Epidermal melanocyte (primary cell): ENCODE measurements around the gene STK32C.
"Not testable (repeated sequence)": the region's sequence is repeated elsewhere in the genome, so short reads cannot be mapped to it uniquely, and the experiment has no call there.

Experiments used
- DNase-seq: peaks from one replicate; pipeline ENCODE4 v3.0.0; 2011; ENCODE audit warnings: low spot score; ENCODE audit not compliant: insufficient read length

The STK32C gene

GRCh38 chr10:132267916-132268315 lies 39.8 kb downstream of the STK32C start:
- not testable (repeated sequence) for DNase-seq

- no peak for DNase-seq
These were observed 41.1 kb downstream of the STK32C start for GRCh38 chr10:132266594-132267161.

DNA sequence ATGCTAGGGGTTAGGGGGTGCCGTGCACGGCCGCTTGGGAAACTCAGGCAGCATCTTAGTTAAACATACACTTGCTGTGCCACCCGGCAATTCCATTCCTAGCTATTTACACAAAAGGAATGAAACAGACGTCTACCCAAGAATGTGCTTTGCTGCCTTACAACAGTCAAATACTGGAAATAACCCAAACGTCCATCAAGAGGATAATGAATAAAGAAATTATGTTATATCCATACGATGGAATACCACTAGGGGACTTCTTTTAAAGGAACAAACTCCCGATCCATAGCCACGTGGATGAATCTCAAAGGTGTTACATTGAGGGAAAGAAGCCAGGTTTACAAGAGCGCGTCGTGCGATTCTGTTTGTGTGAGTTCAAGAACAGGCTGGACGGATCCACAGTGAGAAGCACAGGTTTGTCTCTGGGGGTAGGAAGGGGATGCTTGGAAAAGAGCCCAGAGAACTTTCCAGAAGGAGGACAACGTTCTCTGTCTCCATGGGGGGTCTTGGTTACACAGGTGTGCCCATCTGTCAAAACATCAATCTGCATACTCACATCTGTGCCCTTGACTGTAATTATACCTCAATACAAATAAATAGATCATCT lies 41.8 kb downstream of the STK32C start:
- DNase-seq, result no peak

DNA sequence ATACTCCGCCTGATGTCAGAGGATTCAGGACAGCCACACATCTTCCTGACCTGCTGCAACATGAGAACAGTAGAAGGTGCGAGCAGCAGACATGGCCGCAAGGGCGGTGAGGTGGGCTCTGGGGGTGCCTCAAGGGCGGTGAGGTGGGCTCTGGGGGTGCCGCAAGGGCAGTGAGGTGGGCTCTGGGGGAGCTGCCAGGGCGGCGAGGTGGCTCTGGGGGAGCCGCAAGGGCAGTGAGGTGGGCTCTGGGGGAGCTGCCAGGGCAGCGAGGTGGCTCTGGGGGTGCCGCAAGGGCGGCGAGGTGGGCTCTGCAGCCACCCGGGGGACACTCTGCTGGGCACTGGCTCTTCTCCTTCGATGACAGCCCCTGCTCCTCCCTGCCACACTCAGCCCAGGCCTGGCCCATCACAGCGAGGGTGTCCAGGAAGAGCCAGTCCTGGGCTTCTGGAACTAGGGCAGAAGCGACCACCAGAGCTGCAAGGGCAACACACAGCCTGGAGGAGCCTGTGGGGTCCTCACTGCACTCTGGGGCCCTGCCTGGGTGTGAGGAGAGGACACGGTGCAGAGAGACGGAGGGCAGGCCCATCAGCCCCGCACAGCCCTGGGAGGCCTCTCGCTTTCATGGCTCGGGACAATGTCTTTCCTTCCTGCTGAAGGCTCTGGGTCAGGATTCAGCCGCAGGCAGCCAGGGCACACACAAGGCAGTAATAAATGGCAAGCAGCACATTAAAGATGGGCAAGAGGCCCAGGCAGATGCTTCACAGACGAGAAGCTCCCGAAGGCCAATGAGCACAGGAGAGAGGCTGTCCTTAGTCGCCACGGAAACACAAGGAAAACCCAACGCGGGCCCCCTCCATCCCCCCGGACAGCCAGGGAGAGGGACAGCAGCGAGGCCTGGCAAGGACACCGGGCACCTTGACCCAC lies 42.5 kb downstream of the STK32C start:
- DNase-seq, result peak; percentile 70

GRCh38 chr10:132264306-132264950 lies 43.3 kb downstream of the STK32C start:
- no peak for DNase-seq

- DNase-seq, result no peak
These were observed 43.9 kb downstream of the STK32C start for GRCh38 chr10:132263866-132264265.

GRCh38 chr10:132259702-132260482 lies 47.9 kb downstream of the STK32C start:
- no peak for DNase-seq

DNA sequence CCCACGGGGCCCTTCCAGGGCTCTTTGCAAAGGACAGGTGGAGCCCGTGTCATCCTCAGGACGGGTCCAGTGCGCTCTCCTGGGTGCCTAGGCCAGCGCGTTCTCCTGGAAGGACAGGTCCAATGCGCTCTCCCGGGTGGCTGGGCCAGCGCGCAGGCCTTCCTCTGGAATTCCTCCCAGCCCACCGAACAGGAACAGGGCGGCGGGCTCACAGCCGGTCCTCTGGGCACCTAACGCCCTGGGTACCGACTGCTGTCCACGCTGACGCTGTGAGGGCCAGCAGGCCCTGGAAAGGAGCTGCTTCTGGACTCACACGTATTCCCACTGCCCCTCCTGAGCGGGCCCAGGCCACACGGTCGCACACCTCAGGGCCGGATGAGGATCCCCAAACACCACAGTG lies 49.3 kb downstream of the STK32C start:
- DNase-seq, result no peak

GRCh38 chr10:132257907-132258306 lies 49.8 kb downstream of the STK32C start:
- DNase-seq, result no peak

DNA sequence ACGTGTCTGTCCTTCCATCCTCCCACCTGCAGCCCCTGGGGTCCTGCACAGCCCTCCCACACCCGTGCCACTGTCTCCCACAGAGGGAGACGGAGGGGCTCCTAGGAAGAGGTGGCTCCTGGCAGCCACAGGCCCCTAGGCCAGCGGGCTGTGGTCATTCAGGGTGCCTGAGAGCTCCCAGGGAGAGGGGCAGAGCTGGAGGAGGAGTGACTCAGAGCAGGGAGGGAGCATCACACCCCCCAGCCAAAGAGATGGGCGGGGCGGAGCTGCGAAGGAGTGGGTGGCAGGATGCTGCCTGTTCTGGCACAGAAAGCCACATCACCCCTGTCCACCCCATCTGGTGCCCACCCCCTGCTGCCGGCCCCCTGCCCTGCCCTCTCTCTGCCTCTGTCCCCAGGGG lies 50.5 kb downstream of the STK32C start:
- no peak for DNase-seq

GRCh38 chr10:132256866-132257265 lies 50.9 kb downstream of the STK32C start:
- DNase-seq, result no peak

GRCh38 chr10:132255489-132256344 lies 52.0 kb downstream of the STK32C start:
- DNase-seq, result no peak

DNA sequence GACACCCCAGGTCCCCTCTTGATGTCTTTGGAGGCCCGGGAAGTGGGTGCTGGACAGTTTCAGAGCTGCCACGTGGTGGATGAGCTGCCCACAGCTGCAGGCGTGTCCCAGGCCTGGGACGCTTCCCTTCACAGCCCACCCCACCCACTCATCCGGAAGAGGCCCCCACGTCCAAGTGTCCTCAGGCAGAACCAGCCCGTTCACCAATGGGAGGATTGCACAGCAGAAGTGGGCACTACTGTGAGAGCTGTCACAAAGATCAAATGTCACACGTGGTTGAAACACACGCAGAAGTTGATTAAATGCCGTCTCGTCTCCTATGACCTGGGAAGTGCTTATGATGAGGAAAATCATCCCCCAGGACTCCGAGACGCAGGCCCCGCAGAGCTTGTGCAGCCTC lies 52.9 kb downstream of the STK32C start:
- DNase-seq, result no peak

GRCh38 chr10:132253092-132253687 lies 54.6 kb downstream of the STK32C start:
- no peak for DNase-seq

- no peak for DNase-seq
These were observed 55.3 kb downstream of the STK32C start for GRCh38 chr10:132252412-132252811.

DNA sequence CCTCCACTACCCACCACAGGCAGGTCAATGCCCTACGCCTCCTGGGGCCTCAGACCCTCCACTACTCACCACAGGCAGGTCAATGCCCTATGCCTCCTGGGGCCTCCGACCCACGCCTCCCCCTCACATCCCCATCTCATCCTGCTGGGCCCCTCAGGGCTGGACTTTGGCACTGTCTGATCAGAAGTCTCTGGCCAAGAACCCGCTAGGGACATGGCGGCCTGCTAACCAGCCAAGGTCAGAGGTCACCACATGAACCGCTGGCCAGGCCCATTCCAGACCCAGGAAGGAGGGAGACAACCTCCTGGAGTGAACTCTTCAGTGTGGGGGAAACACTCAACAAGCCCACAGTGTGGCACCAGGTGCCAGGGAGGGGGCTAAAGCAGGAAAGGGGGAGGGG lies 55.8 kb downstream of the STK32C start:
- no peak for DNase-seq

GRCh38 chr10:132250481-132251475 lies 57.0 kb downstream of the STK32C start:
- DNase-seq, result no peak

DNA sequence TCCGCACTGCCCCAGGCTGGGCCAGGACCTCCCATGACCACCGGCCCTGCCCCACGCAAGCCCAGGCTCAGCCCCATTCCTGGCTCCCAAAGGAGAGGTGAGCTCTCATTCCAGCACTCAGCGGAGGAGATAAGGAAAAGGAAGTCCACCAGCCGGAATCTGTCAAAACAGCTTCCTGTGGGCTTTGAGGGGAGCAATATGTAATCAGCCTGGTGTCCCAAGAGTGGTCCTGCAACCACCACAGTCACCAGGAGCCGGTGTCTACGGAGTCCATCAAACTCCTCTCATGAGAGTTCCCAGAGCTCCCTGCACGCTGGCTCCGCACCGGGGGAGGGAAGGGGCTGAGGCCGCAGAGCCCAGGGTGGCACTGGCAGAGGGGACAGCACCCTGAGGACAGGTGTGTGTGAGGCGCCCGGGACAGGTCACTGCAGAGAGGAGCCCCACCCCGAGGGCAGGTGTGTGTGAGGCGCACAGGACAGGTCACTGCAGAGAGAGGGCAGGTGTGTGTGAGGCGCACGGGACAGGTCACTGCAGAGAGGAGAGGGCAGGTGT lies 57.9 kb downstream of the STK32C start:
- no peak for DNase-seq
